ENCODE measurements around the gene THAP3. TPM values are rescaled to one million over a fixed set of nuclear protein-coding genes. Genes with fewer than 3 reads are reported as not detected.

THAP3 gene
- total RNA-seq, 4 donors from 2014 or later = 16.7 to 31.0 (median 24.2) TPM

- Histone ChIP-seq H3K4me3 (no peak overlapping the region), H3K27me3 (no peaks in the 10 kb centered on the region), H3K27ac (no peak overlapping the region), H3K9me3 (no peaks in the 10 kb centered on the region), H3K36me3 (peaks cover 0 to 67% of the 10 kb centered on the region in 2 donors), H3K4me1 (peaks cover 15 to 22% of the 10 kb centered on the region in 2 donors)
- intact Hi-C loops (cut with DNase I; ENCODE audit: low total_unique reads) (no loop called here), in situ Hi-C loops (cut with MboI; ENCODE audit: low sequenced_read_pairs in 4 of 4) (loop anchor here in 3 of 4 donors (10.0 to 25.0 kb wide), 3 partner anchors 46 to 144 kb away; partner anchors contain the start of genes PLEKHG5 (in 1 of the 3) and ZBTB48 (in 1 of the 3))
- no peak for DNase-seq
- TF ChIP-seq POLR2A (IDR thresholded peaks at IDR 0.05) (no peak), CTCF (IDR thresholded peaks at IDR 0.05 in 4 of 5, conservative IDR thresholded peaks at IDR 0.05 in 1 of 5) (no peak)
- ATAC-seq = no peak
Measured at GRCh38 chr1:6631058-6631457, 6.4 kb downstream of the THAP3 start.

- no peak overlapping the region for H3K4me3 ChIP-seq
- DNase-seq (no peak), ATAC-seq (no peak)
- TF ChIP-seq CTCF (IDR thresholded peaks at IDR 0.05 in 4 of 5, conservative IDR thresholded peaks at IDR 0.05 in 1 of 5) (no peak), POLR2A (IDR thresholded peaks at IDR 0.05) (no peak)
- in situ Hi-C loops (cut with MboI; ENCODE audit: low sequenced_read_pairs in 4 of 4) (loop anchor here in 3 of 4 donors (10.0 to 25.0 kb wide), 3 partner anchors 48 to 146 kb away; partner anchors contain the start of genes PLEKHG5 (in 1 of the 3) and ZBTB48 (in 1 of the 3)), intact Hi-C loops (cut with DNase I; ENCODE audit: low total_unique reads) (no loop called here)
- peaks cover 7 to 9% of the 10 kb centered on the region in 2 donors for H3K4me1 ChIP-seq
- H3K9me3 ChIP-seq = no peaks in the 10 kb centered on the region
- peaks cover 0 to 78% of the 10 kb centered on the region in 2 donors for H3K36me3 ChIP-seq
- H3K27me3 ChIP-seq = no peaks in the 10 kb centered on the region
- no peak overlapping the region for H3K27ac ChIP-seq
Measured at GRCh38 chr1:6632588-6633514, 8.2 kb downstream of the THAP3 start.

- Histone ChIP-seq H3K36me3 (peaks cover 0 to 83% of the 10 kb centered on the region in 2 donors), H3K27me3 (no peaks in the 10 kb centered on the region), H3K27ac (peak overlapping the region in 2 of 4 donors; percentile 12 to 62), H3K4me1 (peaks cover 0 to 10% of the 10 kb centered on the region in 2 donors), H3K9me3 (no peaks in the 10 kb centered on the region), H3K4me3 (no peak overlapping the region)
- peak; percentile 60 to 88 for DNase-seq
- in situ Hi-C loops (cut with MboI; ENCODE audit: low sequenced_read_pairs in 4 of 4) = loop anchor here (5.0 to 25.0 kb wide), 4 partner anchors 50 to 147 kb away; partner anchors contain the start of genes NOL9 (in 1 of the 4), PLEKHG5 (in 1 of the 4) and ZBTB48 (in 1 of the 4)
- TF ChIP-seq POLR2A (IDR thresholded peaks at IDR 0.05) (no peak), CTCF (IDR thresholded peaks at IDR 0.05 in 4 of 5, conservative IDR thresholded peaks at IDR 0.05 in 1 of 5) (peak; percentile 57 to 77 (median 68))
- ATAC-seq = peak; percentile 70 to 89
- intact Hi-C loops (cut with DNase I; ENCODE audit: low total_unique reads) = no loop called here
Measured at GRCh38 chr1:6634371-6635052, 9.8 kb downstream of the THAP3 start.

- Histone ChIP-seq H3K4me3 (no peak overlapping the region), H3K36me3 (peaks cover 0 to 83% of the 10 kb centered on the region in 2 donors), H3K27ac (peak overlapping the region in 2 of 4 donors; percentile 12 to 62), H3K27me3 (no peaks in the 10 kb centered on the region), H3K4me1 (peaks cover 0 to 10% of the 10 kb centered on the region in 2 donors), H3K9me3 (no peaks in the 10 kb centered on the region)
- DNase-seq = no peak
- in situ Hi-C loops (cut with MboI; ENCODE audit: low sequenced_read_pairs in 4 of 4) = loop anchor here (5.0 to 25.0 kb wide), 4 partner anchors 51 to 148 kb away; partner anchors contain the start of genes NOL9 (in 1 of the 4), PLEKHG5 (in 1 of the 4) and ZBTB48 (in 1 of the 4)
- peak in 1 of 2 donors; percentile 1 for ATAC-seq
- intact Hi-C loops (cut with DNase I; ENCODE audit: low total_unique reads) = no loop called here
- TF ChIP-seq CTCF (IDR thresholded peaks at IDR 0.05 in 4 of 5, conservative IDR thresholded peaks at IDR 0.05 in 1 of 5) (no peak), POLR2A (IDR thresholded peaks at IDR 0.05) (no peak)
Measured at GRCh38 chr1:6635161-6635909, 10.7 kb downstream of the THAP3 start.

Measured in gastrocnemius medialis (tissue), 4 donors.